Measurements from ENCODE around the gene NR2C2. TPM values are rescaled to one million over a fixed set of nuclear protein-coding genes. Genes with fewer than 3 reads are reported as not detected.

The NR2C2 gene
- total and polyA plus RNA-seq, 2 of the 13 experiments (the other 11 are each of a cell fraction or from before 2014, with no cell fraction given) = 7.8 to 11.8 TPM

- TF ChIP-seq AGO2 (optimal IDR thresholded peaks at IDR 0.05; ENCODE audit: low read depth, low read length) (peak; percentile 64), SRSF1 (optimal IDR thresholded peaks at IDR 0.05; ENCODE audit: low read depth, low read length) (no peak), FOXA3 (CRISPR knock-in tag; IDR thresholded peaks at IDR 0.05) (0 out of 2 replicates have a peak, but pooled peaks have one; percentile 13), ZNF737 (CRISPR knock-in tag; IDR thresholded peaks at IDR 0.05; ENCODE audit: borderline replicate concordance) (no peak), MTF2 (CRISPR knock-in tag; IDR thresholded peaks at IDR 0.05; ENCODE audit: borderline replicate concordance) (no peak), DNMT1 (CRISPR knock-in tag; IDR thresholded peaks at IDR 0.05) (no peak), HBP1 (CRISPR knock-in tag; IDR thresholded peaks at IDR 0.05; ENCODE audit: low read depth) (no peak), SOX13 (IDR thresholded peaks at IDR 0.05) (no peak), SOX13 (CRISPR knock-in tag; conservative IDR thresholded peaks at IDR 0.05 in 1 of 2, IDR thresholded peaks at IDR 0.05 in 1 of 2) (no peak), EHMT2 (IDR thresholded peaks at IDR 0.05; ENCODE audit: borderline replicate concordance, low read depth, low read length) (no peak), ZNF232 (CRISPR knock-in tag; IDR thresholded peaks at IDR 0.05; ENCODE audit: borderline replicate concordance) (peak; percentile 48; the same call in 1 of the 2 replicates), NR2F1 (CRISPR knock-in tag; IDR thresholded peaks at IDR 0.05) (no peak; a peak in 1 of 4 replicates), ZNF235 (CRISPR knock-in tag; IDR thresholded peaks at IDR 0.05; ENCODE audit: borderline replicate concordance) (no peak), TAF15 (IDR thresholded peaks at IDR 0.05; ENCODE audit: low read depth, low read length, poor library complexity, severe bottlenecking) (no peak), ZNF678 (CRISPR knock-in tag; IDR thresholded peaks at IDR 0.05) (no peak), ZNF18 (CRISPR knock-in tag; IDR thresholded peaks at IDR 0.05; ENCODE audit: insufficient replicate concordance) (no peak), ZMYM2 (CRISPR knock-in tag; IDR thresholded peaks at IDR 0.05) (no peak), HOXA5 (CRISPR knock-in tag; IDR thresholded peaks at IDR 0.05) (0 out of 2 replicates have a peak, but pooled peaks have one; percentile 10), FOXK1 (CRISPR knock-in tag; IDR thresholded peaks at IDR 0.05; ENCODE audit: borderline replicate concordance, low read depth) (no peak), ZNF546 (CRISPR knock-in tag; conservative IDR thresholded peaks at IDR 0.05) (no peak), MEIS1 (CRISPR knock-in tag; IDR thresholded peaks at IDR 0.05; ENCODE audit: borderline replicate concordance) (no peak), U2AF2 (IDR thresholded peaks at IDR 0.05; ENCODE audit: low read depth, low read length) (no peak; the same call in 1 of the 2 replicates), SP1 (IDR thresholded peaks at IDR 0.05) (no peak), SP1 (CRISPR knock-in tag; IDR thresholded peaks at IDR 0.05) (peak; percentile 97), SRSF4 (IDR thresholded peaks at IDR 0.05; ENCODE audit: low read depth, low read length, poor library complexity, severe bottlenecking) (no peak), RFX5 (IDR thresholded peaks at IDR 0.05; ENCODE audit: low read depth, low read length) (no peak)
Measured at GRCh38 chr3:14947886-14948608, 664 bp downstream of the NR2C2 start (continued).
